Body of pancreas (tissue), 4 donors: ENCODE results near the gene DPEP1. TPM values are rescaled to one million over a fixed set of nuclear protein-coding genes. Genes with fewer than 3 reads are reported as not detected.

ENCODE experiments used
- ATAC-seq: fragments of 150-250 bp; one replicate; pipeline ENCODE4 v1.9.1; 2016
- DNase-seq, 4 donors: peaks; one replicate each; pipeline ENCODE4 v3.0.0-alpha.2; 2019
- H3K27ac ChIP-seq, 4 donors: fragments of 200-600 bp; sonication (generic); 1 replicate in 3 of 4; 2 replicates in 1 of 4; pipeline versions ENCODE4 v1.5.1 to v1.6.1; 2016 to 2019; ENCODE audit warnings: mild to moderate bottlenecking in 1 of 4, mixed read lengths in 1 of 4, moderate library complexity in 1 of 4
- H3K27me3 ChIP-seq, 2 donors: fragments of 200-600 bp; sonication (generic); one replicate each; pipeline ENCODE4 v1.6.0; 2016; ENCODE audit warnings: mild to moderate bottlenecking in 1 of 2
- H3K36me3 ChIP-seq, 2 donors: fragments of 200-600 bp; sonication (generic); replicated peaks in 1 of 2; 2 replicates each; pipeline ENCODE4 v1.5.1; 2016; ENCODE audit warnings: low read depth in 2 of 2; ENCODE audit not compliant: insufficient read depth in 1 of 2
- H3K4me1 ChIP-seq: fragments of 200-600 bp; sonication (generic); one replicate; pipeline ENCODE4 v1.6.0; 2016
- H3K4me3 ChIP-seq, 2 donors: fragments of 200-600 bp; sonication (generic); 1 replicate in 1 of 2; 2 replicates in 1 of 2; pipeline ENCODE4 v1.5.1; 2016 to 2019
- H3K9me3 ChIP-seq, 3 donors: fragments of 200-600 bp; sonication (generic); 1 replicate in 2 of 3; 2 replicates in 1 of 3; pipeline ENCODE4 v1.5.1; 2016
- CTCF ChIP-seq, 7 experiments: fragments of 450-650 bp in 4 of 7; fragments of 200-600 bp in 3 of 7; sonication (generic) in 3 of 7; IDR thresholded peaks; one replicate each; pipeline ENCODE4 v1.5.1; 2016 to 2019; ENCODE audit warnings: antibody characterized with exemption in 7 of 7
- POLR2A ChIP-seq, 3 donors: fragments of 450-650 bp; IDR thresholded peaks; one replicate each; pipeline ENCODE4 v1.6.1; 2016; ENCODE audit warnings: antibody characterized with exemption in 3 of 3, mild to moderate bottlenecking in 2 of 3
- WGBS, 2 donors: methylation state at CpG; one replicate each; pipeline ENCODE4 v1.1.5; 2017; 5-methylcytosine and 5-hydroxymethylcytosine counted together
- intact Hi-C: fragments of 100-400 bp; cut with DNase I; formaldehyde crosslinking; loops from one replicate; pipeline ENCODE4 v1.15.1; 2023
- total RNA-seq, 2 donors: library from RNA; depleted of rRNA; stranded (reverse); fragments of >200 nt; gene quantifications; one replicate each; pipeline ENCODE4 v1.1.0, GENCODE V29; 2016

The DPEP1 gene
- total RNA-seq, 2 donors from 2014 or later: 116 to 147 TPM

- intact Hi-C loops: no loop called here
- WGBS, 2 donors: 81% methylated on average over 15 of the region's 15 CpGs
Measured at GRCh38 chr16:89579351-89579750, 34.1 kb upstream of the DPEP1 start.

GRCh38 chr16:89581045-89581695, 32.3 kb upstream of the DPEP1 start:
- ATAC-seq (no peak), DNase-seq (no peak)
- no peak for TF ChIP-seq POLR2A (IDR thresholded peaks at IDR 0.05)
- TF ChIP-seq CTCF (IDR thresholded peaks at IDR 0.05): no peak
- H3K9me3 ChIP-seq: no peaks in the 10 kb centered on the region
- peaks cover 0 to 3% of the 10 kb centered on the region in 2 donors for H3K27me3 ChIP-seq
- no peak overlapping the region for H3K4me3 ChIP-seq
- 82 to 84% methylated on average over 33 of the region's 33 CpGs for WGBS, 2 donors
- H3K36me3 ChIP-seq: no peaks in the 10 kb centered on the region
- intact Hi-C loops: no loop called here
- peak overlapping the region in 1 of 4 donors; percentile 73 for H3K27ac ChIP-seq
- H3K4me1 ChIP-seq: peaks cover 14% of the 10 kb centered on the region

More at GRCh38 chr16:89579351-89579750, 34.1 kb upstream of the DPEP1 start:
- no peak for DNase-seq
- Histone ChIP-seq H3K27me3 (peaks cover 0 to 13% of the 10 kb centered on the region in 2 donors), H3K27ac (no peak overlapping the region), H3K9me3 (no peaks in the 10 kb centered on the region), H3K36me3 (no peaks in the 10 kb centered on the region), H3K4me1 (peaks cover 30% of the 10 kb centered on the region), H3K4me3 (no peak overlapping the region)
- ATAC-seq: no peak
- TF ChIP-seq POLR2A (IDR thresholded peaks at IDR 0.05) (no peak), CTCF (IDR thresholded peaks at IDR 0.05) (no peak)

GRCh38 chr16:89581861-89582563, 31.4 kb upstream of the DPEP1 start:
- H3K9me3 ChIP-seq: no peaks in the 10 kb centered on the region
- DNase-seq (peak in 3 of 4 donors; percentile 42 to 65 (median 47)), ATAC-seq (peak; percentile 72)
- peaks cover 13% of the 10 kb centered on the region for H3K4me1 ChIP-seq
- H3K4me3 ChIP-seq: no peak overlapping the region
- no peaks in the 10 kb centered on the region for H3K27me3 ChIP-seq
- no peaks in the 10 kb centered on the region for H3K36me3 ChIP-seq
- intact Hi-C loops: no loop called here
- WGBS, 2 donors: 57 to 67% methylated on average over 8 to 15 of the region's 15 CpGs
- TF ChIP-seq CTCF (IDR thresholded peaks at IDR 0.05) (no peak), POLR2A (IDR thresholded peaks at IDR 0.05) (no peak)
- H3K27ac ChIP-seq: peak overlapping the region in 3 of 4 donors; percentile 50 to 74 (median 73)

- WGBS, 2 donors: 85 to 96% methylated on average over 5 to 18 of the region's 19 CpGs
- Histone ChIP-seq H3K27me3 (no peaks in the 10 kb centered on the region), H3K27ac (peak overlapping the region in 3 of 4 donors; percentile 50 to 74 (median 73)), H3K4me3 (no peak overlapping the region), H3K36me3 (no peaks in the 10 kb centered on the region), H3K9me3 (no peaks in the 10 kb centered on the region), H3K4me1 (peaks cover 13% of the 10 kb centered on the region)
- no peak for DNase-seq
- intact Hi-C loops: no loop called here
- no peak for ATAC-seq
- TF ChIP-seq CTCF (IDR thresholded peaks at IDR 0.05) (no peak), POLR2A (IDR thresholded peaks at IDR 0.05) (no peak)
Measured at GRCh38 chr16:89582614-89583196, 30.7 kb upstream of the DPEP1 start.
